ENCODE results near the gene NHLRC3.

DNA sequence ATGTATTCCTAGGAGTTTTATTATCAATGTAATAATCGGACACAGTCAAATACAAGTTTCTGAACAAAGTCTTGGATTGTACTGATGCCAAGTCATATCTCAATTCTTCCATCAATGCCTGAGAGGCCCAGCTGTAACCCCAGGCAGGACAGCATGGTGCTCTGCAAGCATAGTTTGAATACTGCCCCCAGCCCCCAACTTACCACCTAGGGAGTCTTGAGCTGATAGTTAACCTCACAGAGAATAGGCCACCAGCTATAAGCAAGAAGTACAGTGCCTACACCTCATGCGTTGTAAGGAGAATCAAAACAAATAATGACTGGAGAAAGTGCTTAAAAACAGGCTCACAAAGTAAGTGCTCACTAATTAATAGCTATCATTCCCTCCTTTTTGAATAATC lies 3.1 kb upstream of the NHLRC3 start:
- TF ChIP-seq CTCF (IDR thresholded peaks at IDR 0.05) (no peak), POLR2AphosphoS5 (IDR thresholded peaks at IDR 0.05; ENCODE audit: insufficient read depth in 1 of 2, low read depth in 1 of 2) (no peak), POLR2A (IDR thresholded peaks at IDR 0.05) (no peak)

Measured in vagina (tissue), 2 donors.